ENCODE data around the gene SEMA6B.
A peak's percentile ranks its signal among the peaks of the same experiment; 100 is the strongest.
"Not testable (repeated sequence)": the region's sequence is repeated elsewhere in the genome, so short reads cannot be mapped to it uniquely, and the experiment has no call there.

SEMA6B gene

DNA sequence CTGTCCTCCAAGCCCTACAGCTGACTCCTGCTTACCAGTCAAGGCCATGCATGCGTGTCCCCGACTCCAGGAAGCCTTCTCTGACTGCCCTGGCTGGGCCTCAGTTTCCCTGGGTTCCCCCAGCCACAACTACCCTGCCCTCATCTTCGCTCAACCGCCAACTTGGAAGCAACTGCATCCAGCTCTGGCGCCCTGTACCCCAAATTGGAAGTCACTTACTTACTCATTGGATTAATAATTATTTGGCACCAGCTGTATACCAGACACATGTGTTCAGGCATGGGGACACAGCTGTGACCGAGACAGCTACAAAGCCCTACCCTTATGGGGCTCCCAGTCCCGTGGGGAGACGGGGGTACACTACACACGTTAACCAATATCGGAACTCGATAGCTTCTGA lies 10.9 kb upstream of the SEMA6B start:
- DNase-seq: no peak

DNA sequence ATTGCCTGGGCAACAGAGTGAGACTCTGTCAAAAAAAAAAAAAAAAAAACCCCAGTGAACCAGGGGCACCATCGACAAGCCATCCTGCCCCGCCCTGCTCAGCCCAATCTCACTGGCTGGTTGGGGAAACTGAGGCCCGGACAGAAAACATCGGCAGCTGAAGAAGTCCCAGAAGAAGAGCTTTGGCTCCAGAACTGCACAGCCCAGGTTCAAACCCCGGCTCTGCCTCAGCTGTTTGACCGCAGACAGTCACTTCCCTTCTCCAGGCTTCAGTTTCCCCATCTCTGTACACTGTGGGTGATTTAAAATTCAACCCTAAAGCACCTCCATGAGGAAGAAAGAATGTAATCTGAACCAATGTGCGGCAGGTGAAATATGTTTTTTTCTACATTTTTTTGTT lies 9.4 kb upstream of the SEMA6B start:
- no peak for DNase-seq

DNA sequence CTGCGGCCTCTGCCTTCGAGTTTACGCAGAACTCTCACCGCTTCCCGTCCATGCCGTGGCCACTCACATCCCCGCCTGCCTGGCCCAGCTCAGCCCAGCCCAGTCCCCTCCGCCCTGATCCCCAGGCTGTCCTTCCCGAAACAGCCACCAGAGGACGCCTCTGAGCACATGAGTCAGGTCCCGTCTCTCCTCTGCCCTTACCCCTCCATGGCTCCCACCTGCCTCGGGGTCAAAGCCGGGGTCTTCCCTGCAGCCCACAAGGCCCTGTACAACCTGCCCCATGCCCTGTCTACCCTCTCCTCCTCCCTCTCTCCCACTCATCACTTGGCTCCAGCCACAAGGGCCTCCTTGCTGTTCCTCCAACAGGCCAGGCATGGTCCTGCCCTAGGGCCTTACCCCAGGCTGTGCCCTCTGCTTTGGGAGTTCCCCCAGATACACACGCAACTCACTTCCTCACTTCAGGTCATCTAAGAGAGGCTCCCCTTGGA lies 8.1 kb upstream of the SEMA6B start:
- DNase-seq: no peak

DNA sequence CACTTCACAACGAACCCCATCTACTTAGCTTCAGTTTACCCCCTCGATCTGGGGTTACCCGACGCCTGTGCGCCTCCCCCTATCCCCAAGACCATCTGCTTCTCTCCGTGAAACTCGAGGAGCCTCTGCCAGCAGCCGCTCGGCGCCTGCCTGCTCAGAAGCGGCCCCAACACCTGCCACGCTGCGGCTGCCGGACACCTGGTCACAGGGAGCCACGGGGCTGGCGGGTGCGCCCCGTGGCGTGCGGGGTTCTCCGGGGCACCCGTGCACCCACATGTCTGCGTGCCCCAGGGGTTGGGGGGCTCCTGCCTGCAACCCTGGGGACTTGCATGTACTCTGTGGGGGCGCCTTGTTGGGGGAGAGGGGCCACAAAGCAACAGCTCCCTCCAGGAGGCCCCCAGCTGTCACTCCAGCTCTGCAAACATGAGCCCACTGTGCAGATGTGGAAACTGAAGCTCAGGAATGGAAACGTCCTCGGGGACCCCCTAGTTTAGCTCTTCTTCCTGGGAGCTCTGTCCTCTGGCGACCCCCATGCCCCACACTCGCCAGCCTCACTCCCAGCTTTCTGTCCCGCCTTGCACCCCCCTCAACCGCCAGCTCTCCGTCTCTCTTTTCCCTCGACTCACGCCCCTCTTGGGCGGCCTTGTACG lies 7.0 kb upstream of the SEMA6B start:
- peak; percentile 62 for DNase-seq

DNA sequence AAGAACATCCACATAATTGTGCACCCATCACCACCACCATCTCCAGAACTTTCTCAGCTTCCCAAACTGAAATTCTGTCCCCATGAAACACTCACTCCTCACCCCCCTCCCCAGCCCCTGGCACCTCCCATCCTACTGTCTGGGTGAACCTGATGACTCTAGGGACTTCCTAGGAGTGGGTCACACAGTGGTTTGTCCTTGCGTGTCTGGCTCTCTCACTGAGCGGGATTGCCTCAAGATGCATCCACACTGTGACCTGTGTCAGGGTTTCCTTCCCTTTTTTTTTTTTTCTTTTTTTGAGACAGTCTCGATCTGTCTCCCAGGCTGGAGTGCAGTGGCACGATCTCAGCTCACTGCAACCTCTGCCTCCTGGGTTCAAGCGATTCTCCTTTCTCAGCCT lies 4.1 kb upstream of the SEMA6B start:
- DNase-seq: not testable (repeated sequence)

DNA sequence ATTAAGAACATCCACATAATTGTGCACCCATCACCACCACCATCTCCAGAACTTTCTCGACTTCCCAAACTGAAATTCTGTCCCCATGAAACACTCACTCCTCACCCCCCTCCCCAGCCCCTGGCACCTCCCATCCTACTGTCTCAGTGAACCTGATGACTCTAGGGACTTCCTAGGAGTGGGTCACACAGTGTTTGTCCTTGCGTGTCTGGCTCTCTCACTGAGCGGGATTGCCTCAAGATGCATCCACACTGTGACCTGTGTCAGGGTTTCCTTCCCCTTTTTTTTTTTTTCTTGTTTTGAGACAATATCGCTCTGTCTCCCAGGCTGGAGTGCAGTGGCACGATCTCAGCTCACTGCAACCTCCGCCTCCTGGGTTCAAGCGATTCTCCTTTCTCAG lies 2.6 kb upstream of the SEMA6B start:
- DNase-seq: not testable (repeated sequence)

DNA sequence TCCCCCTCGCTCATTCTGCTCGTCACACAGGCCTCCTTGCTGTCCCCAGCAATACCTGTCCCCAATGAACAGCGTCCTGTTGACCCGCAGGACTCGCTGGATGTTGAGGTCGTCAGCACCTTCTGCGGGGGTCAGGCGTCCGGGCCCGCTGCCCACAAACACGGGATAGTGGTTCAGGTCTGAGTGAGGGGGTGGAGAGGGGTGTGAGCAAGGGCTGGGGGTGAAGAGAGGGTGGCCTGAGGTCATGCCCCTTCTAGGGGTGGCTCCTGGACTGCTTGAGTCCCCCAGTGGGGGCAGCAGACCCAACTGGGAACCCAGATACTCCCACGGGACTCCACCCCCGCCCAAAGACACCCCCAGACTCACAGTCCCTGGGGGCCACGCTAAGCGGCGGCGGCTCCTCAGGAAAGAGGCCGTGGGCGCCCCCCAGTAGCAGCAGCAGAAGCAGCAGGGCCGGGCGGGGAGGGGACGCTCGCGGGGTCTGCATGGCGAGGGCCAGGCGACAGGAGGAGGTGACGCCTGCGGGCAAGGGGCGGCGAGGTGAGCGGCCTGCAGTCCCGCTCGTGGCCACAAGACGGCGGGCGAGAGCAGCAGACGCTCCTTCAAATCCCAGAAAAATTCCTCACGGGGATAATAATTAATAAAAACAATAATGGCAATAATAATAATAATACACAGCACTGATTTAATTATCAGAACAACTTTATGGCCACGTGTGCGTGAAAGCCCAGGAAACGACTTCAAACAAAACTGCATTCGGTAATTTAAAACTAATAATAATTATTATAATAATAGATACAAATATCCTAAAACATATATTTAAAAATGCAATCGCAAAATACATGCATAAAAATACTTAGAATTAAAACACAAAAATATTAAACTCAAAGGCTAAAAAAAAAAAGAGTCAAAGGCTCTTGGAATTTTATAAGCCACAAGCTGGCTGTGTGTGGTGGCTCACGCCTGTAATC lies 1.2 kb downstream of the SEMA6B start:
- DNase-seq: no peak

DNA sequence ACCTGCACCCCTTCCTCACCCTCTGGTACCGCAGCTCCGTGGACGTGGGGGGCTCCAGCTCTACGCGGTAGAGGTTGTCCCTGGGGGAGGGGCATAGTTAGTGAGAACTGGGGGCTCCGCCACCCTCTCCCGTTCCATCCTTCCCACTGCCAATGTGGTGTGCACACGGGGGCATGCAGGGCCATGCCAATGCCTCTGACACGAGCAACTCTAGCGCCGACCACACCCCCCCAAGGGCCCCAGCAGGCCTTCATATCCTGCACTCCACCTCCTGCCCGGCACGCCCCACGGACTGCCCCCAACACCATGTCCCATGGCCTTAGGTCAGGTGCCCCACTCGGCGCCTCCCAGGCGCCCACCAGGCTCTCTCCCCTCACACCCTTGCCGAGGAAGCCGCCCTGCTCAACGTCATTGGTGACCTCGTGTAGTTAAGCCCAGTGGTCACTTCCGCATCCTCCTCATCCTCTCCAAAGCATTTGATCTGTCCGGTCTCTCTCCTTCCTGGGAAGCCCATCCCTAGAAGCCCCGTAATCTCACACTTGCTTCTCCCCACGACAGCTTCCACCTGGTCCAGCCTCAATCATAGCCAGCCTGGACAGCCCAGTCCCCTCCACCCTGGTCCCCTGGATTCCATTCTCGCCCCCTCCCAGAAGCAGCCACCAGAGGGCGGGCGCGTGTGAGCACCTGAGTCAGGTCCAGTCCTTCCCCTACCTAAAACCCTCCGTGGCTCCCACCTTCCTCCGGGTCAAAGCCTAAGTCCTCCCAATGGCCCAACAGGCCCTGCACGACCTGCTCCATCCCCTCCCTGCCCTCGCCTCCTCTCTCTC lies 2.1 kb downstream of the SEMA6B start:
- no peak for DNase-seq

DNA sequence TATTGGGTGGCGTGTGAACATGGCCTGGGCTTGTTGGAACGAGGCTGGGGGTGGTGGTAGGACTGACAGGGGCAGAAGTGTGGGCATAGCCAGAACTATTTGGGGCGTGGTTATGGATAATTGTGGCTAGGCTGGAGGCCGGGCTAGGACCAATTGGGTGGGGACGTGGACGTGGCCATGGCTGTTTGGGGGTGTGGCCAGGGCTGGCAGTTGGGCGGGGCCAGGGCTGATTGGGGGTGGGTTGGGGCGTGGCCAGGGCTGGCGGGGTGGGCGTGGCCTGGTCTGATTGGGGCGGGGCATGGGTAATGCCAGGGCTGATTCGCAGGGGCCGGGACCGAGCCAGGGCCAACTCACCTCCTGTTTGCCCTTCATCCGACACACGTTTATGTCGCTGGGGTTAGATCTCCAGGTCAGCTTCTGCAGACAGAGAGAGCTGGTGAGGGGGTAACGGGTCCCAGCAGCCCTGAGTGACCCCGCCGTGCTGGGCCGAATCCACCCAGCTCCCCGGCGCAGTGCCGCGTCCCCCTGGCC lies 2.8 kb downstream of the SEMA6B start:
- no peak for DNase-seq

DNA sequence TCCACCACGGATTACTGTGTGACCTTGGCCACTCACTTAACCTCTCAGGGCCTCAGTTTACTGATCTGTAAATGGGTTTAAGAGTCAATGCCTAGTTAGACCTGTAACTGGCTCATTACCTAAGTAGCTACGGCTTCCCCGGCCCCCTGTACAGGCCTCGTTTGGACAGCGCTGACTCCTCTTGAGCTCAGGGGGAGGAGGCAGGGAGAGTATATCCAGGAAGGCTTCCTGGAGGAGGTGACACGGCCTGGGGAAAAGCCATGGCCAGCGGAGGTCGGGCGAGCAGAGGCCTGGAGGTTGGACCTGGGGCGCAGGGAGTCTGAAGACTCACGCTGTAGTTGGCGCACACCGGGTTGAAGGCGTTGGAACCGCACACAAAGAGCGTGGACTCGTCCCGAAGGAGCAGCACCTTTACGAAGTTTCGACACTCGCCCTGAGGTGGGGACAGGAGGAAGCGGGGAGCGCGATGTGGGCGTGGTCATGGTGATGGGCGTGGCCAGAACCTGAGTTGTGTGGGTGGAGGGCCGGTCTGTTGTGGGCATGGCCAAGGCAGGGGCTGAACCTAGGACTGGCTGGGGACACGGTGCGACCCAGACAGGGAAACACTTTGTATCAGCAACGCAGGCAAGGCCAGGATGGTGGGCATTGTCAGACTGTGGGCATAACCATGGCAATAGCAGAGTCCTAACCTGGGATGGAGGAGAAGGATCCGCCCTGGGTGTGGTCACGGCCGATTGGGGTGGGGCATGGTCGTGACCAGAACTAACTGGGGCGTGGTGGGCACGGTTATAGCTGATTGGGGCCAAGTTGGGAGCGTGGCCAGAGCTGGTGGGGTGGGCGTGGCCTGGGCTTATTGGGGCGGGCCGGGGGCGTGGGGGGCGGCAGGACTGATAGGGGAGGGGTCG lies 3.6 kb downstream of the SEMA6B start:
- DNase-seq: no peak

DNA sequence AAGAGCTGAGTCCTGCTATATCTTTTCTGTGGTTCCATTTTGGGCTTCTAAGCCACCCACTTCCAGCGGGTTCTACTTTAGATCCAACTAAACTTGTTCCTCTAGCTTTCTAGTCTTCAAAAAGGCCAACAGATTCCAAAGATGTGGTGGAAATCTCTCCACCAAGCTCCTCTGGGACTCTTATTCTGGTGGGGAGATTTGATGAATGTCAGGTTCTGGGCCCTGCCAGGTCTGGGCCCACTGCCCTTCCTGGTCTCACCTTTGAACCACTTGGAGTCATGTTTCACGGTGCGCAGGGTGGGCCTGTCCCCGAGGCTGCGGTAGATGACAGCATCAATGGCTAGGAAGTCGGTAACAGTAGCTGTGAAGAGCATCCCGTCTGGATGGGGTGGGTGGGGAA lies 4.8 kb downstream of the SEMA6B start:
- no peak for DNase-seq

DNA sequence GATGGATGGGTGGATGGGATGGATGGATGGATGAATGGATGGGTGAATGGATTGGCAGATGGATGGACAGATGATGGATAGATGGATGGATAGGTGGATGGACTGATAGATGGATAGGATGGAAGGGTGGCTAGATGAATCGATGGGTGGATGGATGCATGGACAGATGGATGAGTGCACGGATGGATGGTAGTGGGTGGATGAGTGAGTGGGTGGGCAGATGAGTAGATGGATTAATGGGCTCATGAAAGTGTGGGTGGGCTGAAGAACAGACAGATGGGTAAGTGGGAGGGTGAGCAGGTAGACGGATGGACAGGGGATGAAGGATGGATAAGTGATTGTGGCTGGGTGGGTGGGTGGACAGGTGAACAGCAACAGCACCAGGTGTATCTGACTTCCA lies 5.7 kb downstream of the SEMA6B start:
- DNase-seq: no peak

DNA sequence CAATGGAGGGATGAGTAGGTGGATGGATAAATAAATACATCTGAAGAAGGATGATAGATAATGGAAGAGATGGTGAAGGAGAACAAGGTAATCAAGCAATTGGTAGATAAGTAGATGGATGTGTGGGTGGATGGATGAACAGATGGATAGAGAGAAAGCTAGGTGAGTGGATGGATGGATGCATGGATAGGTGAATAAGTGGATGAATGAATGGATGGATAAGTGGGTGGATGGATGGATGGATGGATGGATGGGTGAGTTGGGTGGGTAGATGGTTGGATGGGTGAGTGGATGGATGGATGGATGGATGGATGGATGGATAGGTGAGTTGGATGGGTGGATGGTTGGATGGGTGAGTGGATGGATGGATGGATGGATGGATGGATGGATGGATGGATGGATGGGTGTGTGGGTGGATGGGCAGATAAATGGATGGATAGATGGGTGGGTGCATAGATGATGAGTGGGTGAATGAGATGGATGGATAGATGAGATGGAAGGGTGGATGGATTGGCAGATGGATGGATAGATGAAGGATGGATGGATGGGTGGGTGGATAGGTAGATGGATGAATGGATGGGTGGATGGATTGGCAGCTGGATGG lies 6.3 kb downstream of the SEMA6B start:
- DNase-seq: no peak

DNA sequence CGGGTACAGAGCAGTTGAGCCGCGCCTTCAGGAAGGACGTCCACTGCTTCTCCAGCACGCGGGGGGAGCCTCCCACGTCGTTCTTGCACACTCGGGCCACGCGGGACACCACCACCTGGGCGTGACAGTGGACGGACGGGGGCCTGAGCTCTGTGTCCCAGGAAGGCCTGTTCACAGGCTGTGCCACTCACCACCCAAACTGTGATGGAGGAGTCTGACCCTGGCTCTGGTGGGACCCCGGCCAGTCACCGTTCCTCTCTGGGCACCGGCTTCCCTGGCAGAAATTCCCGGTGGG lies 7.0 kb downstream of the SEMA6B start:
- DNase-seq: no peak

DNA sequence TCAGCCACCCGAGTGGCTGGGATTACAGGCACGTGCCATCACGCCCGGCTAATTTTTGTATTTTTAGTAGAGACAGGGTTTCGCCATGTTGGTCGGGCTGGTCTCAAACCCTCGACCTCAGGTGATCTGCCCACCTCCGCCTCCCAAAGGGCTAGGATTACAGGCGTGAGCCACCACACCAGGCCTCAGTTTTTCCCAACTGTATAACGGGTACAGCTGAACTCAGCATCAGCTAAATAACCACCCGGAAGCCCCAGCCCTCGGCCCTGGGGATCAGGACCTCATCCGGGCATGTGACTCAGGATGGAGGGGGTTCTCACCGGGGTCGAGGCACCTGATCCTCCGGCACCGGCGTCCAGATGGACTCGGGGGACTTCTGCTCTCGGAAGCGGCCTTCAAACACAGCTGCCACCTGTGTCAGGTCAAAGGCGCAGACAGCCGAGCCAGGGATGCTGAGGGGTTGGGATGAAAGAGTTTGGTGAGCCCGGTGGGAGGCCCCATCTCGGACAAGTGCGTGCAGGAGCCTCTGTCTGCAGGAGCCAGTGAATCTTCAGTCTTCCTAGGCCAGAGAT lies 8.9 kb downstream of the SEMA6B start:
- no peak for DNase-seq

DNA sequence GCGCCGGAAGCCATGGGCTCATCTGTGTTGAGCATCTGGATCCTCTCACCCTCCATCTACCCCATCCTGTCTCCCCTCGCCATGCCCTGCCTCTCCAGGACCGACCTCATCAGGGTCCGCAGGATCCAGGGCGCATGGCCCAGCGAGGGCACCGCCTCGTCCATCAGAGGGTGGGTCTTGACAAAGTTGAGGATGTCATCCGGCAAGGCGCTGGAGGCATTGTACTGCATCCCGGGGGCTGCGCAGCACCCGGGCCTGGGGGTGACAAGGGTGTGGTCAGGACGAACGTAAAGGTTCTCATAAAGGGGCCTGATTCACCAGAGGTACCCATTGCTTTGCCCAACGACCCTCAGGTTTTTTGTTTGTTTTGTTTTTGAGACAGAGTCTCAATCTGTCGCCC lies 9.5 kb downstream of the SEMA6B start:
- no peak for DNase-seq

DNA sequence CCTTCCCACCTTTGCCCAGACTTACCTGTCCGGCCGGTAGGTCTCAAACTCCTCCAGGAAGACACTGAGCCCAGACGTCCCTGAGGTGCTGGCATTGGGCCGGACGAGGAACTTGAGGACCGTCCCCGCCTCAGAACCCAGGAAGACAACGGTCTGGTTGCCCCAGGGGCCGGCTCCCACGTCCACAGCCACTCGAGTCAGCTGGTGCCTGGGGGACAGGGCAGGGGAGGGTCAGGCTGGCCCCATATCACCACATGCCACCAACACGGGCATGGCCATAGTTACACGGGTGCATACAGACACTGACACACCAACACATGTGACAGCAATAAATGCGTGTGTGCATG lies 11.3 kb downstream of the SEMA6B start:
- DNase-seq: no peak

DNA sequence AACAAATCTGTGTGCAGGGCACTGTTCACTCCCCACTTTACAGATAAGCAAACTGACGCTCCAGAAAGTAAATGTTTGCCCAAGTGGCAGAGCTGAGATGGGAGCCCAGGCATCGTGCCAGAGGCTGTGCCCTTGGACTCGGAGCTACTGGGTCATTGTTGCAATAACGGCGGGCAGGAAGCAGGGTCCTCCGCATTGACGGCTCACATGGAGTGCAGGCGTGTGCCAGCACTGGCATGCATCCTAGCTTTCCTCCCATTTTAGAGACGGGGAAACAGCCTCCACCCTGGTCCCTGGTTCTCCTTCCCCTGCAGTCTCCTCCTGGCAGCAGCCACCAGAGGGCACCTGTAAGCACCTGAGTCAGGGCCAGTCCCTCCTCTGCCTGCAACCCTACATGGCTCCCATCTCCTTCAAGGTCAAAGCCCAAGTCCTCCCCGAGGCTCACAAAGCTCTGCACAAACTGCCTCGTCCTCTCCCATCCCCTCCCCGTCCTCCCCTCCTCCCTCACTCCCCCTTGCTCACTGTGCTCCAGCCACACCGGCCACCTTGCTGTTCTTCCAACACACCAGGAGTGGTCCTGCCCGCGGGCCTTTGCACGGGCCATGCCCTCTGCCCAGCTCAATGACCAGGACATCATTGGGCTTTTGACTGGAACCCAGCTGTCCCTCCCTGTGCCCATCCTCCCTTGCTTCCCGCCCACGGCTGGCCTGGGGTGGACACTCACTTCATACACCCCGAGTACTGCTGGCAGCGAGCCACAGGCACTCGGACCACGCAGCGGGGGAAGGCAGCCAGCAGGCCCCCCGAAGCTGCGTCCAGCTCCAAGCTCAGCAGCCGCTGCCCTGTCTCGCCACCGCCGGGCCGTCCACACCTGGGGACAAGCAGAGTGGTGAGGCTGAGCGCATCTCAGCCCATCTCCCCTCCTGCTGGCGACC lies 11.9 kb downstream of the SEMA6B start:
- no peak for DNase-seq

DNA sequence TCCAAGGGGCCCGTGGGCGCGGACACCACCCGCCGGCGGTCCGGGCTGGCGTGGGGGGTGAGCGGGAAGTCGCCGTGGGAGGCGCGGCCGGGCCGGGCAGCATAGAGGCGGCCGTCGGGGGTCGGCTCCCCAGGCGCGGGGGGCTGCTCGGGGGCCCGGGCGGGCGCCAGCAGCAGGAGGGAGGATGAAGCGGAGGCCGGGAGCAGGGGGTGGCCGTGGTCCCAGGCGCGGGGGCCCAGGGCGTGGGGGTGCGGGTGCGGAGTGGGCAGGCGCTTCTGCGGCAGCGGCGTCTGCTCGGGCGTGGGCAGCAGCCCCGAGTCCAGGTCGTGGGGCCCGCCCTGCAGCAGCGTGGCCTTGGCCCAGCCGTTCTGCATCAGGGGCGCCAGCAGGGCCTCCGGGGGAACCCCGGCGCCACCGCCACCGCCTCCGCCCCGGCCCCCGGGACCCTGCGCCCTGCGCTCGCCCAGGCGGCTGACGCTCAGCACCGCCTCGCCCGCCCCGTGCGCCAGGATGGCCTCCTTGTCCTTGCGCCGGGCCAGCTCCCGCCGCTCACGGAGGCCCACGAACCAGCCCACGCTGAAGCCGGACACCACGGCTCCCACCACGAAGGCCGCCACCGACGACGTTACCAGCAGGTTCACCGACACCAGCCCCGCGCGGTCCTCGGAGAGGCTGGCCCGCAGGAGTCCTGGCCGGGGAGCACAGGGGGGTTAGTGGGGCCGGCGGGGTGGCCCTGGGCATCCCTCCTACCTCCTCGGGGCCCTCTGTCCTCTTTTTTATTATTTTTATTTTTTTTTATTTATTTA lies 15.4 kb downstream of the SEMA6B start:
- no peak for DNase-seq
